Upper lobe of right lung (tissue), 1 donor: ENCODE measurements around the gene DCUN1D5. TPM values are rescaled to one million over a fixed set of nuclear protein-coding genes. Genes with fewer than 3 reads are reported as not detected.

Experiments
- ATAC-seq: fragments of 200-7000 bp; cut with Tn5 transposase; one replicate; pipeline ENCODE4 v1.9.1; 2020; ENCODE audit warnings: mild to moderate bottlenecking, moderate library complexity
- DNase-seq: peaks from one replicate; pipeline ENCODE4 v3.0.0-alpha.2; 2020
- H3K27ac ChIP-seq: fragments of 200-600 bp; one replicate; pipeline ENCODE4 v1.8.0; 2022
- H3K27me3 ChIP-seq: fragments of 200-600 bp; one replicate; pipeline ENCODE4 v1.8.0; 2022; ENCODE audit warnings: mild to moderate bottlenecking
- H3K36me3 ChIP-seq: fragments of 200-600 bp; one replicate; pipeline ENCODE4 v1.8.0; 2022
- H3K4me1 ChIP-seq: fragments of 200-600 bp; one replicate; pipeline ENCODE4 v1.8.0; 2022
- H3K4me3 ChIP-seq: fragments of 200-600 bp; one replicate; pipeline ENCODE4 v1.8.0; 2022; ENCODE audit warnings: mild to moderate bottlenecking
- H3K9me3 ChIP-seq: fragments of 200-600 bp; one replicate; pipeline ENCODE4 v1.8.0; 2022
- CTCF ChIP-seq: fragments of 200-600 bp; IDR thresholded peaks from one replicate; pipeline ENCODE4 v1.8.0; 2022; ENCODE audit warnings: antibody characterized with exemption
- intact Hi-C: fragments of 100-400 bp; cut with DNase I; formaldehyde crosslinking; loops from one replicate; pipeline ENCODE4 v1.11.0; 2022
- total RNA-seq: library from RNA; stranded (reverse); fragmentation: NEBNext Ultra II Directional; extraction: Animal tissue kit (Norgen Biotek cat#: 25700); gene quantifications from one replicate; pipeline ENCODE4 v1.2.1, GENCODE V29; 2021
- donor health status: DM: no; HTN: yes; CAD: no; lungs with severe emphysema.

DCUN1D5 gene
- total RNA-seq, 1 donor from 2014 or later, result 19.7 TPM

- DNase-seq, result no peak
- Histone ChIP-seq H3K27me3 (no peaks in the 10 kb centered on the region), H3K4me3 (no peak overlapping the region), H3K36me3 (peaks cover 27% of the 10 kb centered on the region), H3K27ac (no peak overlapping the region), H3K9me3 (no peaks in the 10 kb centered on the region), H3K4me1 (peaks cover 16% of the 10 kb centered on the region)
- no peak for ATAC-seq
- no peak for TF ChIP-seq CTCF
- intact Hi-C loops, result no loop called here
Measured at GRCh38 chr11:103086461-103086860, 5.5 kb downstream of the DCUN1D5 start.

GRCh38 chr11:103085758-103086365, 6.1 kb downstream of the DCUN1D5 start:
- H3K27me3 ChIP-seq, result no peaks in the 10 kb centered on the region
- peaks cover 33% of the 10 kb centered on the region for H3K36me3 ChIP-seq
- TF ChIP-seq CTCF, result no peak
- ATAC-seq (no peak), DNase-seq (no peak)
- intact Hi-C loops, result no loop called here
- H3K4me3 ChIP-seq, result no peak overlapping the region
- no peaks in the 10 kb centered on the region for H3K9me3 ChIP-seq
- no peak overlapping the region for H3K27ac ChIP-seq
- peaks cover 14% of the 10 kb centered on the region for H3K4me1 ChIP-seq

- intact Hi-C loops, result no loop called here
- no peaks in the 10 kb centered on the region for H3K27me3 ChIP-seq
- no peaks in the 10 kb centered on the region for H3K4me1 ChIP-seq
- DNase-seq (no peak), ATAC-seq (no peak)
- H3K27ac ChIP-seq, result no peak overlapping the region
- TF ChIP-seq CTCF, result no peak
- no peaks in the 10 kb centered on the region for H3K9me3 ChIP-seq
- peaks cover 60% of the 10 kb centered on the region for H3K36me3 ChIP-seq
- no peak overlapping the region for H3K4me3 ChIP-seq
Measured at GRCh38 chr11:103079833-103080232, 12.1 kb downstream of the DCUN1D5 start.

GRCh38 chr11:103078710-103079109, 13.2 kb downstream of the DCUN1D5 start:
- H3K36me3 ChIP-seq, result peaks cover 54% of the 10 kb centered on the region
- H3K4me3 ChIP-seq, result no peak overlapping the region
- DNase-seq, result no peak
- no peaks in the 10 kb centered on the region for H3K27me3 ChIP-seq
- no peak for ATAC-seq
- intact Hi-C loops, result no loop called here
- no peaks in the 10 kb centered on the region for H3K4me1 ChIP-seq
- no peaks in the 10 kb centered on the region for H3K9me3 ChIP-seq
- no peak for TF ChIP-seq CTCF
- no peak overlapping the region for H3K27ac ChIP-seq

GRCh38 chr11:103077554-103077953, 14.4 kb downstream of the DCUN1D5 start:
- ATAC-seq (peak; percentile 62), DNase-seq (no peak)
- Histone ChIP-seq H3K27ac (no peak overlapping the region), H3K27me3 (no peaks in the 10 kb centered on the region), H3K9me3 (no peaks in the 10 kb centered on the region), H3K4me1 (no peaks in the 10 kb centered on the region), H3K4me3 (no peak overlapping the region), H3K36me3 (peaks cover 47% of the 10 kb centered on the region)
- TF ChIP-seq CTCF, result no peak
- intact Hi-C loops, result no loop called here

- H3K36me3 ChIP-seq, result peaks cover 37% of the 10 kb centered on the region
- no peak overlapping the region for H3K27ac ChIP-seq
- no peak overlapping the region for H3K4me3 ChIP-seq
- no peaks in the 10 kb centered on the region for H3K9me3 ChIP-seq
- no peaks in the 10 kb centered on the region for H3K27me3 ChIP-seq
- no peak for TF ChIP-seq CTCF
- no peaks in the 10 kb centered on the region for H3K4me1 ChIP-seq
- DNase-seq (no peak), ATAC-seq (no peak)
- intact Hi-C loops, result no loop called here
Measured at GRCh38 chr11:103076361-103076760, 15.6 kb downstream of the DCUN1D5 start.
